ENCODE measurements around the gene TMEM135. TPM values are rescaled to one million over a fixed set of nuclear protein-coding genes. Genes with fewer than 3 reads are reported as not detected.
"Not testable (repeated sequence)": the region's sequence is repeated elsewhere in the genome, so short reads cannot be mapped to it uniquely, and the experiment has no call there.

TMEM135 gene
- total RNA-seq, 4 donors from 2014 or later, result 19.8 to 52.6 (median 38.9) TPM

DNA sequence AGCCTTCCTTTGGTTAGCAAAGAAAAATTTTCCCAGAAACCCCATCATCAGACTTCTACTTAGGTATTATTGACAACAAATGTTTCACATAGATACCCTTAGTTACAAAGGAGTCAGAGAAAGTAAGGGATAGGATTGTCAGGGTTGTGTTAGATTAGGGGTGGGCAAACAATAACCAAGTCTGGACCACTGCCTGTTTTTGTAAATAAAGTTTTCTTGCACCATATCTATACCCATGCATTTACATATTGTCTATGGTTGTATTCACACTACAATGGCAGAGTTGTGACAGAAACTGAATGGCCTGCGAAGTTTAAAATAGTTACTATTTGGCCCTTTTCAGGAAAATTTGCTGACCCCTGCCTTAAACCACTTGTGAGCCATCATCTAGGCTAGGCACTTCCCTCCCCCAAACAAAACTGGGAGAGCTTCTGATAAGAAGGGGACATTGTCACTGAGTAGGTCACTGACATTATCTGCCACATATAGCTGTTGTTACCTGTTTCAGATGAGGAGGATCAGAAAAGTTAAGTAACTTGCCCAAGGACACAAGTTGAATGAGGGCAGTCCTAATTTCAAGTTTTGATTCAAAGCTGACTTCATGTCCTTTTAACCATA is 40.7 kb upstream of the TMEM135 start:
- ATAC-seq (ENCODE audit: low FRiP score), result no peak

DNA sequence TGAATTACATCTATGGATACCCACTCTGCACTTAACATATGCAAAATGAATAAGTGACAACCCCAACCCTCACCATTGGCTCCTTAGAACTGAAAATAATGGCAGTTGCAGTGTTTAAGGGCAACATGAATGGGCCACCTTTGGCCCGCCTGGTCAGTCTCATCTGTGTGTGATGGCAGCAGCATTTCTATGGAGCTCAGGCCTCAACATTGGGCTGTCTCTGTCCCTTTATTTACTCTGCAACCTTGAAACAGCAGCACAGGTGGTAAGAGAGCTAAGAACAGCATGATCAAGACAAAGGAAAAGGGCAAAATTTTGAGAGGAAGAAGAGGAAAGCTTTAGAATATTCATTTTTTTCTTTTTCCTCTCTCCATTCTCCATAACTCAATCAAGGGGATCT is 38.3 kb upstream of the TMEM135 start:
- DNase-seq (ENCODE audit: low spot score) (no peak), ATAC-seq (ENCODE audit: low FRiP score) (no peak)
- TF ChIP-seq, protein P1, sequence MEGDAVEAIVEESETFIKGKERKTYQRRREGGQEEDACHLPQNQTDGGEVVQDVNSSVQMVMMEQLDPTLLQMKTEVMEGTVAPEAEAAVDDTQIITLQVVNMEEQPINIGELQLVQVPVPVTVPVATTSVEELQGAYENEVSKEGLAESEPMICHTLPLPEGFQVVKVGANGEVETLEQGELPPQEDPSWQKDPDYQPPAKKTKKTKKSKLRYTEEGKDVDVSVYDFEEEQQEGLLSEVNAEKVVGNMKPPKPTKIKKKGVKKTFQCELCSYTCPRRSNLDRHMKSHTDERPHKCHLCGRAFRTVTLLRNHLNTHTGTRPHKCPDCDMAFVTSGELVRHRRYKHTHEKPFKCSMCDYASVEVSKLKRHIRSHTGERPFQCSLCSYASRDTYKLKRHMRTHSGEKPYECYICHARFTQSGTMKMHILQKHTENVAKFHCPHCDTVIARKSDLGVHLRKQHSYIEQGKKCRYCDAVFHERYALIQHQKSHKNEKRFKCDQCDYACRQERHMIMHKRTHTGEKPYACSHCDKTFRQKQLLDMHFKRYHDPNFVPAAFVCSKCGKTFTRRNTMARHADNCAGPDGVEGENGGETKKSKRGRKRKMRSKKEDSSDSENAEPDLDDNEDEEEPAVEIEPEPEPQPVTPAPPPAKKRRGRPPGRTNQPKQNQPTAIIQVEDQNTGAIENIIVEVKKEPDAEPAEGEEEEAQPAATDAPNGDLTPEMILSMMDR (IDR thresholded peaks at IDR 0.05), result no peak

More for the DNA sequence above, 40.7 kb upstream of the TMEM135 start:
- TF ChIP-seq, protein P1 (IDR thresholded peaks at IDR 0.05), result no peak
- DNase-seq (ENCODE audit: low spot score), result no peak

DNA sequence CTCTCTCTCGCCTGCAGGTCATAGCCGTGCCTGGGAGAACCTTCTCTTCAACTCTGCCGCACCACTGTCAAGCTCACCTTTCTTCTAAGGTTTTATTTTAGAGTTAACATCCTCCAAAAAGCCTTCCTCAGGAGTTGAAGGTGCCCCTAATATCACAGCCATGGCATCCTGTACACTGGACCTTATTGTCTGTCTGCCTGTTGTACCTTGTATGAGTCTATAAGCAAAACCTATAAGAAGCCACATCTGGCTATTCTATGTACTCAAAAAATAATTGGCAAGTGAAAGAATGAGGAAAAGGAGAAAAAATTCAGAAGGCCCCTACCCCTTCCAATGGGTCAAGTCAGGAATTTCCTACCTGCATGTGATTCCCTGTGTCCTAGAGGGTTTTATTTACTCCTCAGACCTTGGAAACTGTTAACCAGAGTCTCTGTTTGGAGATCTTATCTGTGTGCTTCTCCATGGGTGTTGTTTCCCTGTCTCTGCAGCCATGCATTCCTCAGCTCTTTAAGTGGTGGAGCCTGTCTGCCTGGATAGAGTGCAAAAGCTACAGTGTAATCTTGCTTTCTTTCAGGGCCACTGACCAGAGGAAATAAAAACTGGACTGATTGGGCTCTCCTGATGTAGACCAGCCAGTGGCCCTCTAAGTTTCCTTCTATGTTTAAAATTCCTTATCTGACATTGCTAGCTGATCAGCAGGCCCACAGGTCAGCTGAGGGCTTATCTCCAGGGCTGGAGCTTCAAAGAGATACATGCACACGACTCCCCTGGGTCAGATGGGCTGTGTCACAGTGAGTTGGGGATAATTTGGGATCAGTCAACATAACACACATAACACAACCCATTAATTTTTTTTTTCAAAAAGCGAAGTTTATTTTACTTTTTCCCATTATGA is 37.6 kb upstream of the TMEM135 start:
- TF ChIP-seq, protein P1 (IDR thresholded peaks at IDR 0.05), result no peak
- DNase-seq (ENCODE audit: low spot score) (no peak), ATAC-seq (ENCODE audit: low FRiP score) (no peak)

DNA sequence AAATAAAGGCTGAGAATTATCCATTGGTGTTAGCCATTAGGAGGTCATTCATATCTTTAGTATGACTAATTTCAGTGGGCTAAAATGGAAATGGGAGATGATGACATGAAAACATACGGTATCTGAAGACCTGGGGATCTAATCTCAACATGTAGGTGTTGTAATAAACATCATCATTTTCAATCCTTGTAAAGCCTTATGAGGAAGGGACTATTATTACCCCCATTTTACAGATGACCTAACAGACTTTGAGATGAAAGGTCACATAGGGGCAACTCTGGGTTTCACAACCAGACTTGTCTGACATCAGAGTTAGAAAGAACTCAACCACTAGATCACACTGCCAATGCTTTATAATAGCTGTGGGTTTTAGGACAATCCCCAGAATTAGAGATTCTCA is 34.8 kb upstream of the TMEM135 start:
- DNase-seq (ENCODE audit: low spot score) (no peak), ATAC-seq (ENCODE audit: low FRiP score) (no peak)
- TF ChIP-seq, protein P1 (IDR thresholded peaks at IDR 0.05), result no peak

DNA sequence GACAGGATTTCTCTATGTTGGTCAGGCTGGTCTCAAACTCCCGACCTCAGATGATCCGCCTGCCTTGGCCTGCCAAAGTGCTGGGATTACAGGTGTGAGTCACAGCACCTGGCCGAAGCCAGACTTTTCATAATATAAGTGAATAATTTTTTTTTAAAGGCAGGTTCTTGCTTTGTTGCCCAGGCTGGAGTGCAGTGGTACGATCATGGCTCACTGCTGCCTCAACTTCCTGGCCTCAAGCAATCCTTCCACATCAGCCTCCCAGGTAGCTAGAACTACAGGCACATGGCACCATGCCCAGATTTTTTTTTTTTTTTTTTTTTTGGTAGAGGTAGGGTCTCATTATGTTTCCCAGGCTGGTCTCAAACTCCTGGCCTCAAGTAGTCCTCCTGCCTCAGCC is 33.5 kb upstream of the TMEM135 start:
- not testable (repeated sequence) for ATAC-seq (ENCODE audit: low FRiP score); DNase-seq (ENCODE audit: low spot score)

DNA sequence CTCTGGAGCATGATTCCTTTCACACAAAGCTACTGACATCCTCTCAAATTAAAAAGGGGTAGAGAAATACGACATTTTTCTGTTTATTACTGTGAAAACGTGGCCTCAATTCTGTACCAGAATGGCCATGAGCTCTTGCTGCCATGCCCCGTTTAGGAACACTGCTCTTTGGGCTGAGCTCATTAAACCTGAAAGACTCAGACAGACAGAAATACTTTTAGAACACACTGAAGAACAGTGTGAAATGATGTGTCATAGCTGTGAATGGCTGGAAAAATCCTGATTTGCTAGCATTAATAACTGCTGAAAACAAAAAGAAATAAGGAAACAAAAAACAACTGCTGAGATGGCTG is 32.2 kb upstream of the TMEM135 start:
- TF ChIP-seq, protein P1 (IDR thresholded peaks at IDR 0.05), result no peak
- ATAC-seq (ENCODE audit: low FRiP score), result no peak

DNA sequence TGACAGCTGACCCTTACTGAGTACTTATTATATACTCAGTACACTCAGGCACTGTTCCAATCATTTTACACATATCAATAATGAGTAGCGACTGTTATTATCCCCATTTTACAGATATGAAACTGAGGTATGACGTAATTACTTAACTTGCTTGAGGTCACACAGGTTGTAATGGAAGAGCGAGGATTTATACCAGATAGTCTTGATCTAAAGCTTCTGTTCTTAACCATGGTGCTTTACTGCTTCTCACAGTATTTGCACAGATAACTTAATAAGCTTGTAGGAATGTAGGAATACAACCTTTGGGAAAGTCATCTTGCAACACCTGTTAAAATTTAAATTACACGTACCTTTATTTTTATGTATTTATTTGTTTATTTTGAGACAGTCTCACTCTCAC is 31.7 kb upstream of the TMEM135 start:
- DNase-seq (ENCODE audit: low spot score) (no peak), ATAC-seq (ENCODE audit: low FRiP score) (no peak)
- TF ChIP-seq, protein P1 (IDR thresholded peaks at IDR 0.05), result no peak

More for the DNA sequence above, 32.2 kb upstream of the TMEM135 start:
- no peak for DNase-seq (ENCODE audit: low spot score)

Data from omental fat pad (tissue), 4 donors.